ENCODE data around the gene CCL22.
"Not testable (repeated sequence)": the region's sequence is repeated elsewhere in the genome, so short reads cannot be mapped to it uniquely, and the experiment has no call there.

The CCL22 gene

DNA sequence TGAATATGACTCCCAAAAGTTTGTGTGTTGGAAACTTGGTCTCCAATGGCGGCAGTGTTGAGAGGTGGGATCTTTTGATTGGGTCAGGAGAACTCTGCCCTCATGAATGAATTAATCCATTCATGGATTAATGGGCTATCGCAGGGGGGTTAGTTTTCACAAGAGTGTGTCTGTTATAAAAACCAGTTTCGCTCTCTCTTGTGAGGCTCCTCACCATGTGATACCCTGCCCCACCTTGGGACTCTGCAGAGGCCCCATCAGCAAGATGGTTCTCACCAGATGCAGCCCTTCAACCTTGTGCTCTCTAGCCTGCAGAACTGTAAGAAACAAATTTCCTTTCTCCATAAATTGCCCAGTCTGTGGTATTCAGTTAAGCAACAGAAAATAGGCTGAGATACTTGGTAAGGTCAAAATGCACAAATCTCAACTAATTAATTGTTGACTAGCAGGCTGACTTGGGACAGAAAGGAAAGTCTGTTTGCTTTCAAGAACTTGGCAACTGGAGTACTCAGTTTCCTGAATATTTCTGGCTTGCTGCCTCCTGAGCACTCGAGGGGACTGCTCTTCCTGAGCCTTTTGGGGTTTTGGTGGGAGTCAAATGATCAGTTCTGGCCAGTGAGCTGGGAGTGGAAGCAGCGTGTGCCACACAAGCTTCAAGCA lies 32.2 kb downstream of the CCL22 start:
- TF ChIP-seq, protein P1, sequence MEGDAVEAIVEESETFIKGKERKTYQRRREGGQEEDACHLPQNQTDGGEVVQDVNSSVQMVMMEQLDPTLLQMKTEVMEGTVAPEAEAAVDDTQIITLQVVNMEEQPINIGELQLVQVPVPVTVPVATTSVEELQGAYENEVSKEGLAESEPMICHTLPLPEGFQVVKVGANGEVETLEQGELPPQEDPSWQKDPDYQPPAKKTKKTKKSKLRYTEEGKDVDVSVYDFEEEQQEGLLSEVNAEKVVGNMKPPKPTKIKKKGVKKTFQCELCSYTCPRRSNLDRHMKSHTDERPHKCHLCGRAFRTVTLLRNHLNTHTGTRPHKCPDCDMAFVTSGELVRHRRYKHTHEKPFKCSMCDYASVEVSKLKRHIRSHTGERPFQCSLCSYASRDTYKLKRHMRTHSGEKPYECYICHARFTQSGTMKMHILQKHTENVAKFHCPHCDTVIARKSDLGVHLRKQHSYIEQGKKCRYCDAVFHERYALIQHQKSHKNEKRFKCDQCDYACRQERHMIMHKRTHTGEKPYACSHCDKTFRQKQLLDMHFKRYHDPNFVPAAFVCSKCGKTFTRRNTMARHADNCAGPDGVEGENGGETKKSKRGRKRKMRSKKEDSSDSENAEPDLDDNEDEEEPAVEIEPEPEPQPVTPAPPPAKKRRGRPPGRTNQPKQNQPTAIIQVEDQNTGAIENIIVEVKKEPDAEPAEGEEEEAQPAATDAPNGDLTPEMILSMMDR (IDR thresholded peaks at IDR 0.05; ENCODE audit: low read depth, low read length), result no peak
- H3K4me3 ChIP-seq (ENCODE audit: low read depth, low read length), result no peak overlapping the region

DNA sequence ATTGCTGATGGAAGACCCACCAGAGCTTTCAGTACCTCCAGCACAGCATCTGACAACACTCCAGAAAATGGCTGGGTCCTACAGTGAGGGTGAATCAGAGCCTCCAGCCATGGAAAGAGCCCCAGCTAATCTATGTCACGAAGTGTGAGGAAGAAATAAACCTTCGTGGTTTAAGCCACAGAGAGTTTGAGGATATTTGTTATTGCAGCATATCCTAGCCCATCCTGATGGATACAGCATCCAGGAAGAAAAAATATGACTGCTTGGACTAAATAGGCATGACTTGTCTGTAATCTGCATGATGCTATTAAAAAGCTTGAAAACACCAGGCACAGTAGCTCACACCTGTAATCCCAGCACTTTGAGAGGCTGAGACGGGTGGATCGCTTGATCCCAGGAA lies 32.7 kb downstream of the CCL22 start:
- TF ChIP-seq, protein P1 (IDR thresholded peaks at IDR 0.05; ENCODE audit: low read depth, low read length), result no peak
- H3K4me3 ChIP-seq (ENCODE audit: low read depth, low read length), result no peak overlapping the region

DNA sequence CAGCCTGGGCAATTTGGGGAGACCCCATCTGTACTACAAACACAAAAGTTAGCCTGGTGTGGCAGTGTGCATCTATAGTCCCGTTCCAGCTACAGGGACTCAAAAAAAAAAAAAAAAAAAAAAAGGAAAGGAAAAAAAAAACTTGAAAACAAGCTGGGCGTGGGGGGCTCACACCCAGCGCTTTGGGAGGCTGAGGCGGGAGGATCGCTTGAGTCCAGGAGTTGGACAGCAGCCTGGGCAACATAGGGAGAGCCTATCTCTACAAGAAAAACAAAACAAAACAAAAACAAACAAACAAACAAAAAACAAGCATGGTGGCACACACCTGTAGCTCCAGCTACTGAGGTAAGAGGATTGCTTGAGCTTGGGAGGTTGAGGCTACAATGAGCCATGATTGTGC lies 33.1 kb downstream of the CCL22 start:
- TF ChIP-seq, protein P1 (IDR thresholded peaks at IDR 0.05; ENCODE audit: low read depth, low read length), result no peak
- H3K4me3 ChIP-seq (ENCODE audit: low read depth, low read length), result no peak overlapping the region

DNA sequence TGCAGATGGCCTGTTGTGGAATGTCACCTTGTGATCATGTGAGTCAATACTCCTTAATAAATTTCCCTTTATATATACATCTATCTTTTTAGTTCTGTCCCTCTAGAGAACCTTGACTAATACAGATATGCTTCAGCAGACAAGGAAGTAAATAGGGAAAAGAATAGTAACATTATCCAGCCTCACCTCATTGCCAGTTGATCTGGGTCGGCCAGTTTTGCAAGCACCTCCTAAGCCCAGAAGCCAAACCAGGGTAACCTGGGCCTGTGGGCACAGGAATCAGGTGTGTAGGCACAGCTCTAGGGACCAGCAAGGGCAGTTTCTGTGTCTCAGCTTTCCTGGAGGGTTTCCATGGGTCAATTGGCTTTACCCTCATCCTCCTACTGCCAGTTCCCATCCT lies 34.1 kb downstream of the CCL22 start:
- no peak overlapping the region for H3K4me3 ChIP-seq (ENCODE audit: low read depth, low read length)
- TF ChIP-seq, protein P1 (IDR thresholded peaks at IDR 0.05; ENCODE audit: low read depth, low read length), result no peak

DNA sequence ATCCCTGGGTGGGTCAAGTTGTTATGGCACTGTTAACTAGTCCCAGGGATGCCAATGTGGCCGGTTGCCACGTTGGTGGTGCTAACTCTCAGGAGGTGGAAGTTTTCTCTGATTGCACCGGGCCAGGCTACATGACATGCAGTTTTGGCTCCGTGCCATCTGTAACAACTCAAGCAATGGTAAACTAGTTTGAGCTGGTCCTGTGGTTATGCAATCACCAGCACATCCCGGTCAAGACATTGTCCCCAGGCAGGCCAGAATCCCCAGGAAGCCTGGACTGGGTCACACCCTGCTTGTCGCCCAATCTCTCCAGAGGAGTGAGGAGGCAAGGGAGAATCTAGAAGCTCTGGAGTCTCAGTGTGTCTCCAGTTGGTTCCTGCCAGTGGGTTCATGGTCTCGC lies 35.9 kb downstream of the CCL22 start:
- TF ChIP-seq, protein P1 (IDR thresholded peaks at IDR 0.05; ENCODE audit: low read depth, low read length), result no peak
- no peak overlapping the region for H3K4me3 ChIP-seq (ENCODE audit: low read depth, low read length)

DNA sequence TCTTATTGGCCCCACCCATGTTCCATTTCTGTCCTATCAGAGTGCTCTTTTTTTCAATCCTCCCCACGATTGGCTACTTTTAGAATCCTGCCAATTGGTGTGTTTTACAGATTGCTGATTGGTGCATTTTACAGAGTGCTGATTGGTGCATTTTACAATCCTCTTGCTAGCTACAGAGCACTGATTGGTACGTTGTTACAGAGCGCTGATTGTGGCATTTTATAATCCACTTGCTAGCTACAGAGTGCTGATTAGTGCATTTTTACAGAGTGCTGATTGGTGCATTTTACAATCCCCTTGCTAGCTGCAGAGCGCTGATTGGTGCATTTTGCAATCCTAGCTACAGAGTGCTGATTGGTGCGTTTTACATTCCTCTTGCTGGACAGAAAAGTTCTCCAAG lies 36.4 kb downstream of the CCL22 start:
- no peak overlapping the region for H3K4me3 ChIP-seq (ENCODE audit: low read depth, low read length)
- TF ChIP-seq, protein P1 (IDR thresholded peaks at IDR 0.05; ENCODE audit: low read depth, low read length), result no peak

DNA sequence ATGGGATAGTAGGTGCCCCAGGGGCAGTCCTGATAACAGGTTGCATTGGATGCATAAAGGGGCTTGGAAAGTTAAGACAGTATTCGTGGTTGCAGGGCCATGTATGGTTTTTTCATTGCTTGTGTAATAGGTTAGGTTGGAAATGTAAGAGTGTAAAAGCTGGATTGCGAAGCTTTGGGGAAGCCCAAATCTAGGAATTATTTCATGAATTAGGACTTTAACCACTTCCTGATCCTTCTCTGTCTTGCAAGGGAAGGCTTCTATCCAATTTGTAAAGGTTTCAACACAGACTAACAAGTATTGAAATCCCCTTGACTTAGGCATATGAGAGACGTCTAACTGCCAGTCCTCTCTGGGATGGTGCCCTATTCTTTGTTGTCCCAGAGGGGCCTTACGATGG lies 38.2 kb downstream of the CCL22 start:
- no peak overlapping the region for H3K4me3 ChIP-seq (ENCODE audit: low read depth, low read length)
- TF ChIP-seq, protein P1 (IDR thresholded peaks at IDR 0.05; ENCODE audit: low read depth, low read length), result no peak

DNA sequence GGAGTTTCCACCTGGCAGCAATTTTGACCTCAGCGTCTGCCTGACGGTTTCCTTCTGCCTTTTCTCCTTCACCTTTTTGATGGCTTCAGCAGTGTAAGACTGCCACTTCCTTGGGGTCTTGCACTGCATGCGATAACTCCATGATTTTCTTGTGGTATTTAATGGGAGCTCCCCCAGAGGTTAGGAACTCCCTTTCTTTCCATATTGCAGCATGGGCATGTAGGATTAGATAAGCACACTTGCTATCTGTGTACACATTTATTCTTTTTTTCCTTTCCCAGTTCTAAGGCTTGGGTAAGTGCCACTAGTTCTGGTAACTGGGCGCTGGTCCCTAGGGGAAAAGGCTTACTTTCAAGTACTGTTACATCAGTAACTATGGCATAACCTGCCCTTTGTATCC lies 38.9 kb downstream of the CCL22 start:
- H3K4me3 ChIP-seq (ENCODE audit: low read depth, low read length), result not testable (repeated sequence)
